Testis (tissue), 3 donors: ENCODE measurements around the gene KDM7A. TPM values are rescaled to one million over a fixed set of nuclear protein-coding genes. Genes with fewer than 3 reads are reported as not detected.

Experiments
- DNase-seq: peaks from one replicate; pipeline ENCODE4 v3.0.0-alpha.2; 2019
- H3K27ac ChIP-seq, 2 donors: fragments of 200-600 bp; sonication (generic); one replicate each; pipeline ENCODE4 v1.5.1; 2019
- H3K27me3 ChIP-seq: fragments of 200-600 bp; sonication (generic); one replicate; pipeline ENCODE4 v1.5.1; 2019
- H3K36me3 ChIP-seq: fragments of 200-600 bp; sonication (generic); one replicate; pipeline ENCODE4 v1.5.1; 2017; ENCODE audit warnings: low read depth; ENCODE audit errors: missing control alignments
- H3K4me1 ChIP-seq: fragments of 200-600 bp; sonication (generic); one replicate; pipeline ENCODE4 v1.5.1; 2019
- H3K4me3 ChIP-seq, 2 donors: fragments of 200-600 bp; sonication (generic); one replicate each; pipeline ENCODE4 v1.5.1; 2017 to 2019
- H3K9me3 ChIP-seq: fragments of 200-600 bp; sonication (generic); one replicate; pipeline ENCODE4 v1.5.1; 2017
- POLR2A ChIP-seq: fragments of 450-650 bp; IDR thresholded peaks from one replicate; pipeline ENCODE4 v1.6.1; 2017; ENCODE audit warnings: antibody characterized with exemption, mild to moderate bottlenecking, moderate library complexity
- WGBS, 2 donors: methylation state at CpG; one replicate each; pipeline ENCODE4 v1.1.5; 2018; 5-methylcytosine and 5-hydroxymethylcytosine counted together
- intact Hi-C: fragments of 100-400 bp; cut with DNase I; formaldehyde crosslinking; loops from one replicate; pipeline ENCODE4 v1.15.1; 2023; ENCODE audit warnings: low total_unique reads
- polyA plus RNA-seq: library from polyadenylated mRNA; stranded (reverse); fragments of 350-450 nt; fragmentation: Illumina TruSeq; extraction: RNeasy Lipid Tissue Mini Kit (QIAGEN cat#74804); gene quantifications from one replicate; pipeline ENCODE4 v1.2.3, GENCODE V29; 2014; ENCODE audit warnings: low read depth, low replicate concordance; ENCODE audit not compliant: insufficient read depth
- total RNA-seq, 2 donors: library from RNA; depleted of rRNA; stranded (reverse); fragments of >200 nt; gene quantifications; one replicate each; pipeline ENCODE4 v1.2.3, GENCODE V29; 2016
- TF ChIP-seq, protein P1 (sequence below), 3 experiments: fragments of 450-650 bp in 2 of 3; fragments of 200-600 bp in 1 of 3; sonication (generic) in 1 of 3; IDR thresholded peaks; one replicate each; pipeline ENCODE4 v1.5.1; 2016 to 2019; ENCODE audit warnings: antibody characterized with exemption in 3 of 3, mild to moderate bottlenecking in 2 of 3, moderate library complexity in 1 of 3

Gene KDM7A
- total and polyA plus RNA-seq, 3 donors from 2014 or later, result 24.1 to 33.6 (median 24.7) TPM

DNA sequence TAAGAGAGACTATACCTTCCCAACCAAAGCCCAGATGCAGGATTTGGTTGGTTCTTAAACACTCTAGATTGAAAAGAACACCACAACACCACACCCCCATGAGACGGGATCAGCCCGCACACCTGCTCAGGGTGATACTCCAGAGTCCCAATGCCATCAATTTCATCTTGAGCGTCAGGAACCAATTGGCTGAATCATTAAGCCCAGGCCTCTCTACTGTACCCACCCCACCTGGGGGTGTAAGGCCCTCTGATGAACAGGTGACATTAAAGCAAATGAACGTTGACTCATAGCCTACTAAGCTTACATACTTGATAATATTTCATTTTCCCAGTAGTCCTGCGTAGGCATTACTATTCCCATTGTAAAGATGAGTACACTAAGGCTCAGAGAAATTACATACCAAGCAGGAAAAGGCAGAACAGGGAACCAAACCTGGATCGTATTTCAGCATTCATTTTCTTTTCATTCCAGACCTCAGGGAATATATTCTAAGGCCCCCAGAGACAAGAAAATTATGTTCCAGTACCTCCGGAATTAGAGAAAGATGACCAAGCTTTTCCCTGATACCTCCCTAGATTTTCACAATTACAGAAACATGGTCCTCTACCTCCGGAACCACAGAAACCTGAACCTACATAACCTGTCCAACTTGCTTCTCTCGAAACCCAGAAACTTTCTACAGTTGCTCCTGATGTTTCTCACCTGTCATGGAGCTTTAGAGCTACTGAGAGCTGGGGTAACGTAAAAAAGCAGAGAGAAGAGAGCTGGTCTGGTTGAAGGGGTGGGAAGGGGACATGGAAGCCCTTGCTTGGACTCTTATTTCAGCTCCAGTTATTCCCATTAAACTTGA, 43.1 kb upstream of the KDM7A start:
- Histone ChIP-seq H3K4me3 (no peak overlapping the region), H3K27ac (no peak overlapping the region), H3K9me3 (no peaks in the 10 kb centered on the region), H3K4me1 (peaks cover 6% of the 10 kb centered on the region), H3K36me3 (no peaks in the 10 kb centered on the region), H3K27me3 (no peaks in the 10 kb centered on the region)
- DNase-seq, result no peak
- TF ChIP-seq, protein P1, sequence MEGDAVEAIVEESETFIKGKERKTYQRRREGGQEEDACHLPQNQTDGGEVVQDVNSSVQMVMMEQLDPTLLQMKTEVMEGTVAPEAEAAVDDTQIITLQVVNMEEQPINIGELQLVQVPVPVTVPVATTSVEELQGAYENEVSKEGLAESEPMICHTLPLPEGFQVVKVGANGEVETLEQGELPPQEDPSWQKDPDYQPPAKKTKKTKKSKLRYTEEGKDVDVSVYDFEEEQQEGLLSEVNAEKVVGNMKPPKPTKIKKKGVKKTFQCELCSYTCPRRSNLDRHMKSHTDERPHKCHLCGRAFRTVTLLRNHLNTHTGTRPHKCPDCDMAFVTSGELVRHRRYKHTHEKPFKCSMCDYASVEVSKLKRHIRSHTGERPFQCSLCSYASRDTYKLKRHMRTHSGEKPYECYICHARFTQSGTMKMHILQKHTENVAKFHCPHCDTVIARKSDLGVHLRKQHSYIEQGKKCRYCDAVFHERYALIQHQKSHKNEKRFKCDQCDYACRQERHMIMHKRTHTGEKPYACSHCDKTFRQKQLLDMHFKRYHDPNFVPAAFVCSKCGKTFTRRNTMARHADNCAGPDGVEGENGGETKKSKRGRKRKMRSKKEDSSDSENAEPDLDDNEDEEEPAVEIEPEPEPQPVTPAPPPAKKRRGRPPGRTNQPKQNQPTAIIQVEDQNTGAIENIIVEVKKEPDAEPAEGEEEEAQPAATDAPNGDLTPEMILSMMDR (IDR thresholded peaks at IDR 0.05), result no peak
- no peak for TF ChIP-seq POLR2A
- intact Hi-C loops, result no loop called here
- 87% methylated on average over 10 of the region's 10 CpGs for WGBS, 2 donors

GRCh38 chr7:140218656-140219055, 41.9 kb upstream of the KDM7A start:
- no peaks in the 10 kb centered on the region for H3K4me1 ChIP-seq
- 88 to 89% methylated on average over 4 of the region's 4 CpGs for WGBS, 2 donors
- H3K27ac ChIP-seq, result no peak overlapping the region
- H3K9me3 ChIP-seq, result no peaks in the 10 kb centered on the region
- intact Hi-C loops, result no loop called here
- no peaks in the 10 kb centered on the region for H3K27me3 ChIP-seq
- H3K4me3 ChIP-seq, result no peak overlapping the region
- DNase-seq, result no peak
- no peaks in the 10 kb centered on the region for H3K36me3 ChIP-seq
- TF ChIP-seq, protein P1 (IDR thresholded peaks at IDR 0.05), result no peak
- TF ChIP-seq POLR2A, result no peak

DNA sequence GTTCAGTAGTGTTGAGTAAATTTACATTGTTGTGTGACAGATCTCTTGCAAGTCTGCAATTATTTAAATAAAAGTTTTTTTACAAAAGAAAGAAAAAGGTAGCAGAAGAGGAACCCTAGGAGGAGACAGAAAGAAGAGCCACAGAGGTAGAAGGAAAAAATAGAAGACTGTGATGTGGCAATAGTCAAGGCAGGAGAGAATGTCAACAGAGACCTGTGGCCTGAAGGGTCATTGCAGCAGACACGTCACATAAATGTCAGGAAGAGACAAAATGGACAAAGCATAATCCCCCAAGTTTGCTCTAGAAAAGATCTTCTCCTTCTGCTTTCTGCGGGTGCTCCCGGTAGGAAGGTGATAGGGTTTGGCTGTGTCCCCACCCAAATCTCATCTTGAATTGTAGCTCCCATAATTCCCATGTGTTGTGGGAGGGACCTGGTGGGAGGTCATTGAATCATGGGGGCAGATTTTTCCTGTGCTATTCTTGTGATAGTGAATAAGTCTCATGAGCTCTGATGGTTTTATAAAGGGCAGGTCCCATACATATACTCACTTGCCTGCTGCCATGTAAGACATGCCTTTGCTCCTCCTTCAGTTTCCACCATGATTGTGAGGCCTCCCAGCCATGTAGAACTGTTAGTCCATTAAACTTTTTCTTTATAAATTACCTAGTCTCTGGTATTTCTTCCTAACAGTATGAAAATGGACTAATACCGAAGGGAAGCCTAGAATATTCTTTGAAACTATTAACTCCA, 41.1 kb upstream of the KDM7A start:
- Histone ChIP-seq H3K4me3 (no peak overlapping the region), H3K27me3 (no peaks in the 10 kb centered on the region), H3K9me3 (no peaks in the 10 kb centered on the region), H3K36me3 (no peaks in the 10 kb centered on the region), H3K4me1 (no peaks in the 10 kb centered on the region), H3K27ac (no peak overlapping the region)
- no peak for DNase-seq
- intact Hi-C loops, result no loop called here
- TF ChIP-seq, protein P1 (IDR thresholded peaks at IDR 0.05), result no peak
- TF ChIP-seq POLR2A, result no peak
- WGBS, 2 donors, result 91 to 92% methylated on average over 4 of the region's 4 CpGs

- TF ChIP-seq, protein P1 (IDR thresholded peaks at IDR 0.05), result no peak
- no peak for TF ChIP-seq POLR2A
- H3K4me3 ChIP-seq, result no peak overlapping the region
- no peaks in the 10 kb centered on the region for H3K27me3 ChIP-seq
- no peak overlapping the region for H3K27ac ChIP-seq
- H3K9me3 ChIP-seq, result no peaks in the 10 kb centered on the region
- no peak for DNase-seq
- 81 to 90% methylated on average over 3 of the region's 3 CpGs for WGBS, 2 donors
- no peaks in the 10 kb centered on the region for H3K4me1 ChIP-seq
- H3K36me3 ChIP-seq, result no peaks in the 10 kb centered on the region
- intact Hi-C loops, result no loop called here
These were observed 38.5 kb upstream of the KDM7A start for GRCh38 chr7:140215281-140215680.
